ENCODE data around the gene UQCRC2.
"Not testable (repeated sequence)": the region's sequence is repeated elsewhere in the genome, so short reads cannot be mapped to it uniquely, and the experiment has no call there.

UQCRC2 gene

DNA sequence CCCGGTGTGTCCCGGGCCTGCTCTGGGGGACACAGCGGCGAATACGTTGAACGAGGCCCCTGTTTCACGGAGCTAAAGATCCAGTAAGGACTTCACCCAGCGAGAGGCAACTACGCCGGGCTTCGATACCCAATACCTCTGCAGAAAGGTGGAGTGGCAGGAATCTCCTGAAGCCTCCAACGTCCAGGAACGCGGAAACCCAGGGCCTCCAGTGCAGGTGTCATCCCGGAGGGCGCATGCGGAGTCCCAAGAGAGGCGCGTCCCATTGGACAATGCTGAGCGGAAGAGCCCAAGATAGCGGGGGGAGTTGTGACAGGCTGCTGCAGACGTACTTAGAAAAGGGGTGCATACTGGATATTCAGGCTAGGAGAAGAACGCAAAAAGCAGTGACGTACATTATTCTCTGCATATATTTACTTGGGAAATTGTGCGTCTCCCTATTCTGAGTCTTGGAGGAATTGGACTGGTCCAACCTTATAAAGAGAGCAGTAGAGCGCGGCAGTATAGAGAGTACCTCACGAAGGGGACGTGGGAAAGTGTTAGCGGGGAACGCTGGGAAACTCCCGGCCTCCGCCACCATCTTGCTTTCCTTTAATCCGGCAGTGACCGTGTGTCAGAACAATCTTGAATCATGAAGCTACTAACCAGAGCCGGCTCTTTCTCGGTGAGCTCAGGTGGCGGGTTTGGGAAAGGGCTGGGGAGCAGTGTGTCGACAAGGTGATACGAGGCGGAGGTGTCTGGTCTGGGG is at the start of gene UQCRC2:
Gene UQCRC2 (plus strand): TSS at position 569 of the 748 bp plus-strand sequence. CDS start 63 bp downstream, at position 632.
- peak; percentile 99 for DNase-seq

DNA sequence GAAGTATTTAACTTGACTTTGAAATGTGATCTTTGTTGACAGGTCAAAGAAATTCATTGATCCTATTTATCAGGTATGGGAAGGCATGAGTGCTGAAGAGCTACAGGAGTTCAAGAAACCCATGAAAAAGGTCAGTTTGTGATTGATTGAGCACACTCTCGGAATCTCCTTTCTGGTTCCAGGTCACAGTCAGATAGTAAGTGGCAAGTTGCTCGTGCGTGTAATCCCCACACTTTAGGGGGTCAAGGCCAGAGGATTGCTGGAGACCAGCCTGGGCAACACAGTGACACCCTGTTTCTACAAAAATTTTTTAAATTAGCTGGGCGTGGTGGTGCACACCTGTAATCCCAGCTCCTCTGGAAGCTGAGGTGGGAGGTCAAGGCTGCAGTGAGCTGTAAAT is 20.5 kb upstream of the UQCRC2 start:
- DNase-seq, result not testable (repeated sequence)

DNA sequence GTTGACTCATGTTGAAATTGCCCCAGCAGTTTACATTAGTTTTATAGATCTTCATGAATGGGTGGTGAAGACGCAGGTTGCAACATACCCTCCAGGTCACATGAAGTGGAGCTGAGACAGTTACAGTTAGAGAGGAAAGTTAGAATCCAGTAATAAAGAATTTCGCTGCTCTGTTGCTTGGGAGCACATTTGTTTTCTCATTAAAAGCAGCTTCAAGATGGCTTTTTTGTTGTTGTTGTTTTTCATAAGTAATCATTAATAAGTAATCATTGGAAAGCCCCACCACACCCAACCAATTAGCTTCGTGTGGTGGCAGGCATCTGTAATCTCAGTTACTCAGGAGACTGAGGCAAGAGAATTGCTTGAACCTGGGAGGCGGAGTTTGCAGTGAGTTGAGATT is 19.8 kb upstream of the UQCRC2 start:
- not testable (repeated sequence) for DNase-seq

DNA sequence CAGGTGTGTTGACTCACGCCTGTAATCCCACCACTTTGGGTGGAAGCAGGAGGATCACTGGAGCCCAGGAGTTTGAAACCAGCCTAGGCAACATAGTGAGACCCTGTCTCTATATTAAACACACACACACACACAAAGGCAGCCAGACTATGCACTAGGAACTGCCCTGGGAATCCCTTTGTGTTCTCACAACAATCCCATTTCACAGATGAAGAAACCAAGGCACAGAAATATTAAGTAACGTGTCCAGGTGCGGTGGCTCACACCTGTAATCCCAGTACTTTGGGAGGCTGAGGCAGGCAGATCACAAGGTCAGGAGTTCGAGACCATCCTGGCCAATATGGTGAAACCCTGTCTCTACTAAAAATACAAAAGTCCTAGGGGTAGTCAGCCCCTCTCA is 19.4 kb upstream of the UQCRC2 start:
- DNase-seq, result not testable (repeated sequence)

DNA sequence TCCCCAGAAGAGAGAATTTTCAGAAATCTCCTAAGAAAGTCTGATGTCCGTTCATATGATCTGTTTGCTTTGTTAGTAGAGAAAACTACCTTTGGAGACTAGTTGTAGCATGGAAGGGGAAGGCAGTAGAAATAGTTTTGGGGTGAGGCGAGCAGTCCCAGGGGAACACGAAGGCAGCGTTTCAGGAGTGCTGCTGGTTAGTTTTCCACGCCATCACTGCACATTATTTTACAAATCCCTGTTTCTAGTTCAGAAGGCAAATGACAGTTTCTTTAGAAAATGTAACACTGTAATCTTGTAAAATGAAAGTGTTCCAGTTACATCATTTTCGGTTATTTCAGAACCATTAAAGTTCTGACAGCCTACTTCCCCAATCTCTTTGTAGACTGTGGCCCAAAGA is 16.9 kb upstream of the UQCRC2 start:
- DNase-seq, result not testable (repeated sequence)

DNA sequence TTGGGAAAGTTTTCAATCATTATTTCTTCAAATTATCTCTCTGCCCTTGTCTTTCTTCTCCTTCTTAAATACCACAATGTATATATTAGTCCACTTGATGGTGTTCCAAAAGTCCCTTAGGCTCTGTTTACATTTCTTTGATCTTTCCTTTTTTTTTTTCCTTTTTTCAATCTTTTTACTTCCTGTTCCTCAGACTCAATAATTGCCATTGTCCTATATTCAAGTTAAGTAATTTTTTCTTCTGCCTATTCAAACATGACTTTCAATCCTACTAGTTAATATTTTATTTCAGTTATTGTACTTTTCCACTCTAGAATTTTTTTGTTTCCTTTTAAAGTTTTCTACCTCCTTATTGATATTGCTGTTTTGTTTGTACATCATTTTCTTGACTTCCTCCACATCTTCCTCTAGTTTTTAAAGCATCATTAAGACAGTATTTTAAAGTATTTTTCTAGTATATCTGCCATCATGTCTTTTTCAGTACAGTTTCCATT is 15.8 kb upstream of the UQCRC2 start:
- DNase-seq, result no peak

DNA sequence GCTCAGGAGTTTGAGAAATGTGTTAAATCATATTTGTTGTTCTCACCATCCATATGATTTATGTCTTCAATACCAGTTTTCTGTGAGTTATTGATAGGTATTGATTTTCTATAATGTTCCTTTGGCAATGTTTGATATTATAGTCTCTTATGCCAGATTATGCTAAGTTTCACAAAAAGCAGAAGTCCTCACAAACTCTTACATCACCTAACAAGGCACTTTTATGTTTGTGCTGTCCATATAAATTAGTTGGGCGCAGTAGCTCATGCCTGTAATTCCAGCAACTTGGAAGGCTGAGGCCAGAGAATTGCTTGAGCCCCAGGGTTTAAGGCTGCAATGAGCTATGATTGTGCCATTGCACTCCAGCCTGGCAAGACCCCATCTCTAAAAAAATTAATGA is 12.6 kb upstream of the UQCRC2 start:
- no peak for DNase-seq

DNA sequence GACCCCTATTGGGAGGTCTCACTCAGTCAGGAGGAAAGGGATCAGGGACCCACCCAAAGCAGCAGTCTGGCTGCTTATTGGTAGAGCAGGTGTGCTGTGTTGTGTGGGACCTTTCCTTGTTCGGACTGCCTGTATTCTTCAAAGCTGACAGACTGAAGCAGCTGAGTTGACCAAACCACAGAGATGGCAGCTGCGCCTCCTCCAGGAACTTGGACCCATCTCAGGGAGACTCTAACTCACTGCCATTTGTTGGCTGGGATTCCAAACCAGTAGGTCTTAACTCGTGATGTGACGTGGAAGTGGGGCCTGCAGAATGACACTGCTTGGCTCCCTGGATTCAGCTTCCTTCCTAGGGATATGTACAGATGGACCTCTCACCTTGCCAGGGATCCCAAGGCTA is 9.6 kb upstream of the UQCRC2 start:
- DNase-seq, result no peak

DNA sequence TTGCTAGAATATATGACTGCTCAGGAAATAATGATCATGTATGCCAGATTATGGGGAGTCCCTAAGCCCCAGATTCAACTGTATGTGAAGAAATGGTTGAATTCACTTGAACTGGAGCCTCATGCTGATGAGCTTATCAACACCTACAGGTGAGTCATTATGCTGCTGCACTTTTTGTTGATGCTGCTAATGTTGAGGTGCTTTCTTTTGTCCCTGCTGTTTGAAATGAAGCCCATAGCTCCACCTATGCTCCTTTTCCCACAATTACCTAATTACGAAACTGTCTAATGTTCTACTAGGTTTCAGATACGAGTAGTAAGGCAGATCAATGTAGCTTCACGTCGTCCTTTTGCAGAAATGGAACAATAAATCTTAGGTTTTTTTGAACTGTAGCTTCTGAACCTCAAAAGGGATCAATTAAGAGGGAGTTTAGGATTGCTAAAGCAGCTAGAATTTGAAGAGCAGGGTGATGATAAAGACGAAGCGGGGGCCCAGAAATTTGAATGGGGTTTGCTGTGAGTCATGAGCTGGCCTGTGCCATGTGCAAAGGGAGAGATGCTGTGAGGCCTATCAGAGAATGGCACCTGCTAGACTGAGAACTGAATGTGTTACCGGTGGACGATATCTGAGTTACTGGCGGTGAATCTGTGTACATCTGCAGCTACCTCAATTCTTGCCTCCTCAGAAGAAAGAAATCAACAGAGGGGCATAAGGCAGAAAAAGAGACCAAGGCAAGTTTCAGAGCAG is 6.1 kb upstream of the UQCRC2 start:
- DNase-seq, result no peak

DNA sequence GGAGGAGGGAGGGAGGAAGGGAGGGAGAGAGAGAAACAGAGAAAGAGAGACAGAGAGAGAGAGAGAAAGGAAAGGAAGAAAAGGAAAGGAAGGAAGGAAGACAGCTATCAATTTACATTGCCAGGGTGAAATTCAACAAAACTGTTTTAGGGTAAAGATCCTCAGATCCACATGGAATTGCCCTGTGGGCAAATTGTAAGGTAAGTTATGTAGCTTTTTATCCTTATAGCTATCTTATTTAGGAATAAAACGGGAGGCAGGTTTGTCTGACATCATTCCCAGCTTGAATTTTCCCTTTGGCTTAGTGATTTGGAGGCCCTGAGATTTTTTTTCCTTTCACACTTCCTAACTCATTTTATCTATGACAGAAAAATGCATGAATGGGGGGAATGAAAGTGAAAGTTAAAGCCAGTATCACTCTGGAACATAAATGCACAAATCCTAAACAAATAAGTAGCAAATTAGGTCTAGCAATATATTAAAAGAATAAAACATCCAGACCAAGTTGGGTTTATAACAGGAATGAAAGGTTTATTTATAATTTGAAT is 3.4 kb upstream of the UQCRC2 start:
- DNase-seq, result no peak

DNA sequence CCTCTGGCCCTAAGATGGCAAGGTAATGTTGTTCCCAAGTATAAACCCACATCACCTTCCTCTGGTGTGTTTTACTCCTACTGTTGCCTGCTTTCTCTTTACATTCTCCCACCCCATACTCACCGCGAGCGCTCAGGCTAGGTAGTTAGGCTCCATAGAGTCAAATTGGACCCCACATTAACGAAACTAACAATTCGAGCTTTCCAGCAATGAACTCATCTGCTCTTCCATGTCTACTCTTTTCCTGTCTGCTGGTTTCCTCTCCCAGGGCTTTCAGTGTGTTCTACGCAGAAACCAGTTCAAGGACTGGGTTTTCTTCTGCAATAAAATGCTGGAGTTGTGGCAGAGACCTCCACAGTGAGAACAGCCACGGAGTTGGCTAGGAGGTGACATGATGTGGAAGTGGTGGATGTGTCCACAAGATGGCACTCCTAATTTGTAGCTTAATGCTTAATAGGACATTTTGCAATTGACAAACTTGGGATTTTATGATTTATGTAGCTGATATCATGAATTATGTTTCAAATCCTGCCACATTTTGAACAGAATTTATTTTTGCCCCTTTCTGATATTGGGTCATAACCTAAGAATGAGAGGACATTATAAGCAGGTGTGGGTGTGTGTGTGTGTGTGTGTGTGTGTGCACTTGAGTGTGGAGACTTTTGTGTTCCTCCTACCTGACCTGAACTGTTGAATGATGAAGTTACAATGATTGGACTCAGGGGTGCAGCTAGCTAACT is 2.2 kb upstream of the UQCRC2 start:
- no peak for DNase-seq

DNA sequence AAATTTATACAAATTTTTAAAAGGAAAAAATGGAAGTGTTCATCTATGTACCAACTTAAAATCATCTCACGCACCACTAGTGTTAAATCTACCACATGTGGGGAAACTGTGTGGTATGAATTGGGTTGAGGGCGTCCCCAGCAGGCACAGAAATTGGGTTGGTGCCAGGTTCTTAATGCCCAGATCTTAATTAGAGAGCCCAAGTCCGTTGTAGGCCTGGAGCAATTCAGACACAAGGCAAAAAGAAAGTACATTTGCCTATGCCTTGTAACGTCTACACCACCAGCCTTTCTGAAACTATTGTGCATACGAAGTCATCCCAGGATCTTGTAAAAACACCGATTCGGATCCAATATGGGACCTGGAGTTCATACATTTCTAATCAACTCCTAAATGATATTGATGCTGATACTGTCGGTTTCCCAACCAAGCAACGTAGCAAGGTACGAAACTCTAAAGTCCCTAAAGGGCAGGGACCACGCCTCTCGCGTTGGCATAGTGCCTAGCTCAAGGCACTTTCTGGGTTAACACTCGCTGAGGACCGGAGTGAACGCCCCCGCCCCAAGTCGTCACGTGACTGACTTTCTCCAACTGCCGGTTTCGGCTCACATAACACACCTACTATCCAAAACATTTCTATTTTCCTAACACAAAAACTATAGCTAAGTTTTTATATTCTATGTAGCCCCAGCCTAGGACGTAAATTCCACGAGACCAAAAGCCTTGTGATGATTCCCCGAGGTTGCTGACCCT is 945 bp upstream of the UQCRC2 start:
- DNase-seq, result no peak

DNA sequence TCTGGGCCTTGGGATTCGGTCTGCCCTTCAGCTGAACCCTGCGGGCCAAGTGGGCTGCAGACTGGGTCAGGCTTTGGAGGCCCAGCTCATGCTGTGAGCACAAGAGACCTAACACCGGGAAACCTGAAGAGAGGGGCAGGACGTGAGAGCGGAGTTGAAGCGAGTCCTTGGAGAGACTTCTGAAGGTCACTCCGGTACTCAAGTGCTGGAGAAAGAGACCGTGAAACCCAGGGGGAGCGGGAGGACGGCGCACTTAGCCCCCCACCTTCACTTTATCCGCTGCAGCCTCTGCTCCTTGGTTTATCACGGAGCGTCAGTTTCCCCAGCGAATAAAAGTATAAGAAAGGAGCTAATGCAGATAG is 361 bp downstream of the UQCRC2 start:
- DNase-seq, result no peak

DNA sequence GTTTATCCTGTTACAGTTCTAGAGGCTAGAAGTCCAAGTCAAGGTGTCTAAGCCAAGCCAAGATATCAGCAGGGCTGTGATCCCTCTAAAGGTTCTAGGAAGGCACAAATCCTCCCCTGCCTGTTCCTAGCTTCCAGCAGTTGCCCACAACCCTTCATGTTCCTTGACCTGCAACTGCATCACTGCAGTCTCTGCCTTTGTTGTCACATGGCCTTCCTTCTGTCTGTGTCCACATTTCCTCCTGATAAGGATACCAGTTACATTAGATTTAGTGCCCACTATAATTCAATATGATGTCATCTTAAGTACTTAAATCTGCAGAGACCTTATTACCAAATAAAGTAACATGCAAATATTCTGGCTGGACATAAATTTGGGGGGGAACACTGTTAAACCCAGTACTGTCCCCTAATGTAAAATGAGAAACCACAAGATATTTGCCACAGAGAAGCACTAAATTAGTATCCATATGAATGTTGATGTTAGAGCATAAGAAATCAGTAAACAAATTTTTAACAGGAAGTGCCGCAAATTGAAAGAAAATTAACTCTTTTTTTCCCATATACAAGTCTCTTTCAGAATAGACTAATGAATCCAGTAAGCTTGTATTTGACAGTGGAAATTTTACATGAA is 4.7 kb downstream of the UQCRC2 start:
- no peak for DNase-seq

DNA sequence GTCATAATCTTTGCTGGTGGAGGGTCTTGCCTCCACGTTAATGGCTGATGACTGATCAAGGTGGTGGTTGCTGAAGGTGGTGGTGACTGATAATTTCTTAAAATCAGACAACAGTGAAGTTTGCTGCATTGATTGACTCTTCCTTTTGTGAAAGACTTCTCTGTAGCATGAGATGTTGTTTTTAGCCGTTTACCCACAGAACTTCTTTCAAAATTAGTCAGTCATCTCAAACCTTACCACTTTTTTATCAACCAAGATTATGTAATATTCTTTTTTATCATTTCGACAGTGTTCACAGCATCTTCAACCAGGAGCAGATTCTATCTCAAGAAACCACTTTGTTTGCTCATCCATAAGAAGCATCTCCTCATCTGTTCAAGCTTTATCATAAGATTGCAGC is 5.9 kb downstream of the UQCRC2 start:
- no peak for DNase-seq

DNA sequence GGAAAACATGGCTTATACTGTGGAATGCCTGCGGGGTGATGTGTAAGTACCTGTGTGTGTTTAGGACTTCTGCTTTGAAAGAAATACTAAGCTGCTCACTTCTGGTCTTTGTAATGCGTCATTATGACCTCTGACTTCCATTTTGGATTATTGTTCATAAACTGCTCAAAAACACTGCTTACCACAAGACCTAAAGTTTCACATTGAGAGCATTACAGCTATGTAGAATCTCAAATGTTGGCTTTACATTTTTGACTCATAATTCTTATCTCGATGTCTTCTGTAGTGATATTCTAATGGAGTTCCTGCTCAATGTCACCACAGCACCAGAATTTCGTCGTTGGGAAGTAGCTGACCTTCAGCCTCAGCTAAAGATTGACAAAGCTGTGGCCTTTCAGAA is 9.3 kb downstream of the UQCRC2 start:
- DNase-seq, result no peak

DNA sequence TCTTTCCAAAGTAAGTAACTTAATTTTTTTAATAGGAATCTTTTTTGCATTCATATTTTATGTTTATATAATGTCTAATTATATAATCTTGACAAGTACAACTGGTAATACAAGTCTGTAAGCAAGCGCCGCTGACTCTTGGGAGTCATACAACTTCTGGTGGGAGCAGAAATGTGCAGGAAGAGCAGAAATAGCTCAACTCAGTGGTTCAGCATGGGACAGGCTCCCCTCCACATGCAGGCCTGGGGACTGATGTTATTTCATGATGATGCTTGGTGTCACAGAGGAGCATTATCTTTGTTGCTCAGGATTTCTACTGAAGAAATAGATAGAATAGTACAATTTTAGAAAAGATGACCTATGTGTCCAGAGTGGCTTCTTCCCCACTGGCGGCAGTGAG is 10.7 kb downstream of the UQCRC2 start:
- no peak for DNase-seq

DNA sequence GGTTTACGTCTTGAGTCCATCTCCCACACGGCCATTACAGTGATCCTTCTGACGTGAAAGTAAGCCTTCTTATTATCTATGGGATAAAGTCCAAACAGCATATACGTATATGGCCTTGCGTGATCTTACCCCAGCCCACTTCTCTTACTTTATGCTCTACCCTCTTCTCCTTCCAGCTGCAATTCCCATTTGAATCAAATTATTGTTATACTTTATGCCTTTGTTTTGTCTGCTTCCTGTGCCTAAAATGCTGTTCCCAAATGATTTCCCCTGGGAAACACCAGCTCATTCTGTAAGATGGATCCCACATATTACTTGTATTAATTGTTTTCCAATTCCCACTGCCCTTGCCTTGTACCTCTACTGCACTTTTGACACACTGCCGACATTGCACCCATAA is 11.2 kb downstream of the UQCRC2 start:
- no peak for DNase-seq

DNA sequence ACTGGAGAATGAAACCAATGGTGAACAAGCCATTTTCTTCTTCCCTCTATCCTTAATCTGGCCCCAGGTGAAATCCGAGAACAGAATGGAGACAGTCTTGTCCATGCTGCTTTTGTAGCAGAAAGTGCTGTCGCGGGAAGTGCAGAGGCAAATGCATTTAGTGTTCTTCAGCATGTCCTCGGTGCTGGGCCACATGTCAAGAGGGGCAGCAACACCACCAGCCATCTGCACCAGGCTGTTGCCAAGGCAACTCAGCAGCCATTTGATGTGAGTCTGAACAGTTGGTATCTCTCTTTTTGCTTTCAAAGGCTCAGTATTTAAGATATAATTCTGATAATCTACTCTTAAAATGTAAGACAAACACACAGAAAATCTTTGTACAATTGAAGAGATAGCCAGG is 18.7 kb downstream of the UQCRC2 start:
- no peak for DNase-seq

DNA sequence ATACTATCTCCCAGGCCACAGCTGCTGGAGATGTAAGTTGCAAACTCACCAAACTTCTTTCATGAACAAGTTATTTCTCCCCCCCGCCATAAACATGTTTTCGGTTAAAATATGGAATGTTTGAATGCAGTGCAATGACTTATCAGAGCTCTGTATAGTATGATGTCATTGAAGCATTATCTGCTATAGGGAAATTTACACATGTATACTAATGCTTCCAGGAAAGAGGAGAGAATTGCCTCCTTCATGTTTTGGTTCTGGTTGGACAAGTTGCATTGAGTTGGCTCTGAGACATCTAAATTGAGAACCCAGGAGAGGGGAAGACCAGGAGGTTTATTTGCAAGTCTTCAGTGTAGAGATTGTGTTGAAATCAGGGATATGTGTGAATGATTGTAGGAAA is 20.8 kb downstream of the UQCRC2 start:
- no peak for DNase-seq

DNA sequence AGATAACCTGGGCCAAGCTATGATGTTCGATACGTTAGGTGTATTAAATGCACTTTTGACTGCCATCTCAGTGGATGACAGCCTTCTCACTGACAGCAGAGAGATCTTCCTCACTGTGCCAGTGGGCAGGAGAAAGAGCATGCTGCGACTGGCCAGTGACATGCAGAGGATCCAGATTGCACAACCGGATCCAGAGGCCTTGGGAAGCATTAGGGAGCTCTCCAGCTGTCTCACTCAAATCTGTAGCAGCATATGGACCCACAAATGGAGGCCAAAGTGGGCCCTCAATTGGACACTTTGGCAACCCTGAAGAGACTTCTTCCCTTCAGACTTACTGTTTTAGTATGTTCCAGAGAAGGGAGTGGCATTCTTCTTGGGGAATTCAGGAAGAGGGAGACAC is 26.9 kb downstream of the UQCRC2 start:
- DNase-seq, result no peak

DNA sequence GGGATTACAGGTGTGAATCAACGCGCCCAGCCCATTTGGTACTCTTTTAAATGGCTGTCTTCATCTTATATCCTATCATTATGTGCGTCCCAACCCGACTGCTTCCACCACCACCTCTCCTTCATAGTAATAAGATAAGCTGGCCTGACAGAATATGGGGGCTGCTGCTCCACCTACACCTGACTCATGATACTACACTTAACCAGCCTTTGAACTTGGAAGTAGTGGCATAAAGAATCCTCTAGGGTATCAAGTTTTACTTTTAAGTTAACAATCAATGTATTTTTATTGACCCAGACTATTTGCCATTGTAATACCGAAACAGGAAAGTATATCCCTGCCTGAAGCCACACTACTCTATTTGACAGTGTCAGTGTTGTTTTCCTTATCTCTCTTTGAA is 28.9 kb downstream of the UQCRC2 start:
- no peak for DNase-seq

Data from KG1 (cell line).